ENCODE data around the gene TMX4. TPM values are rescaled to one million over a fixed set of nuclear protein-coding genes. Genes with fewer than 3 reads are reported as not detected.
"Not testable (repeated sequence)": the region's sequence is repeated elsewhere in the genome, so short reads cannot be mapped to it uniquely, and the experiment has no call there.

Gene TMX4
- total RNA-seq, 1 donor from 2014 or later, result 19.6 TPM

GRCh38 chr20:7974785-7975435 lies 44.7 kb downstream of the TMX4 start:
- no peak for DNase-seq (ENCODE audit: extremely low read depth, low read depth, low spot score)

GRCh38 chr20:7971536-7972280 lies 47.9 kb downstream of the TMX4 start:
- DNase-seq (ENCODE audit: extremely low read depth, low read depth, low spot score), result no peak

- DNase-seq (ENCODE audit: extremely low read depth, low read depth, low spot score), result no peak
These were observed 52.2 kb downstream of the TMX4 start for GRCh38 chr20:7967199-7967844.

GRCh38 chr20:7966176-7966575 lies 53.4 kb downstream of the TMX4 start:
- no peak for DNase-seq (ENCODE audit: extremely low read depth, low read depth, low spot score)

- no peak for DNase-seq (ENCODE audit: extremely low read depth, low read depth, low spot score)
These were observed 60.1 kb downstream of the TMX4 start for GRCh38 chr20:7959484-7959883.

GRCh38 chr20:7956561-7956960 lies 63.0 kb downstream of the TMX4 start:
- not testable (repeated sequence) for DNase-seq (ENCODE audit: extremely low read depth, low read depth, low spot score)

- DNase-seq (ENCODE audit: extremely low read depth, low read depth, low spot score), result no peak
These were observed 69.2 kb downstream of the TMX4 start for GRCh38 chr20:7950387-7950786.

- no peak for DNase-seq (ENCODE audit: extremely low read depth, low read depth, low spot score)
These were observed 75.7 kb downstream of the TMX4 start for GRCh38 chr20:7943891-7944290.

GRCh38 chr20:7940341-7940740 lies 79.2 kb downstream of the TMX4 start, which contains the start of gene HAO1:
HAO1 (minus strand) TSS chr20:7940458; CDS start chr20:7940422, 36 bp downstream.
- no peak for DNase-seq (ENCODE audit: extremely low read depth, low read depth, low spot score)

- DNase-seq (ENCODE audit: extremely low read depth, low read depth, low spot score), result no peak
These were observed 79.9 kb downstream of the TMX4 start for GRCh38 chr20:7939663-7940062.

GRCh38 chr20:7938058-7938457 lies 81.5 kb downstream of the TMX4 start:
- DNase-seq (ENCODE audit: extremely low read depth, low read depth, low spot score), result no peak

GRCh38 chr20:7937328-7937727 lies 82.2 kb downstream of the TMX4 start:
- DNase-seq (ENCODE audit: extremely low read depth, low read depth, low spot score), result no peak

GRCh38 chr20:7935027-7935551 lies 84.5 kb downstream of the TMX4 start:
- DNase-seq (ENCODE audit: extremely low read depth, low read depth, low spot score), result no peak

- DNase-seq (ENCODE audit: extremely low read depth, low read depth, low spot score), result no peak
These were observed 86.2 kb downstream of the TMX4 start for GRCh38 chr20:7933346-7933745.

- DNase-seq (ENCODE audit: extremely low read depth, low read depth, low spot score), result no peak
These were observed 89.2 kb downstream of the TMX4 start for GRCh38 chr20:7930343-7930742.

Other genes with a start within 250 kb of the TMX4 start
- not detected in 2 replicates for gene HAO1, start 79.3 kb downstream of the TMX4 start, total RNA-seq
- gene PLCB1, start 112.5 kb upstream of the TMX4 start, total RNA-seq, result 15.5 and 24.4 TPM in 2 replicates